ENCODE data around the gene TMEM88.

DNA sequence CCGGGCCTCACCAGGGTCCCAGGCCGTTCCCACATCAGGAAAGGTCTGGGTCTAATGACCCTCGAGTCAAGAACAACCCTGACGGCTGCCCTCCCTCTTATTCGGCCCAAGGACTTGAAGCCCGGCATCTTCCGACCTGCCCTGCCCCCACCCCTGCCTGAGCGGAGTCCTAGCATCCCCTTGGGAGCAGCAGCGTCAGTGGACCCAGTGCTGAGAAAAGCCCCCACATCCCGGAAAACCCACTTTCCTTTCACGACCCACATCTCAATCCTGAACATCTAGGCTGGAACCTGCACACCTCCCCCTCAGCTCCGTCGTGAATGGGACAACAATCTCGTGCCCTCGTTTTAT is 769 bp downstream of the TMEM88 start:
- TF ChIP-seq, protein P1, sequence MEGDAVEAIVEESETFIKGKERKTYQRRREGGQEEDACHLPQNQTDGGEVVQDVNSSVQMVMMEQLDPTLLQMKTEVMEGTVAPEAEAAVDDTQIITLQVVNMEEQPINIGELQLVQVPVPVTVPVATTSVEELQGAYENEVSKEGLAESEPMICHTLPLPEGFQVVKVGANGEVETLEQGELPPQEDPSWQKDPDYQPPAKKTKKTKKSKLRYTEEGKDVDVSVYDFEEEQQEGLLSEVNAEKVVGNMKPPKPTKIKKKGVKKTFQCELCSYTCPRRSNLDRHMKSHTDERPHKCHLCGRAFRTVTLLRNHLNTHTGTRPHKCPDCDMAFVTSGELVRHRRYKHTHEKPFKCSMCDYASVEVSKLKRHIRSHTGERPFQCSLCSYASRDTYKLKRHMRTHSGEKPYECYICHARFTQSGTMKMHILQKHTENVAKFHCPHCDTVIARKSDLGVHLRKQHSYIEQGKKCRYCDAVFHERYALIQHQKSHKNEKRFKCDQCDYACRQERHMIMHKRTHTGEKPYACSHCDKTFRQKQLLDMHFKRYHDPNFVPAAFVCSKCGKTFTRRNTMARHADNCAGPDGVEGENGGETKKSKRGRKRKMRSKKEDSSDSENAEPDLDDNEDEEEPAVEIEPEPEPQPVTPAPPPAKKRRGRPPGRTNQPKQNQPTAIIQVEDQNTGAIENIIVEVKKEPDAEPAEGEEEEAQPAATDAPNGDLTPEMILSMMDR (IDR thresholded peaks at IDR 0.05): no peak
- no peak for TF ChIP-seq POLR2A (IDR thresholded peaks at IDR 0.05)
